Measurements from ENCODE around the gene ZNF212.

The ZNF212 gene

DNA sequence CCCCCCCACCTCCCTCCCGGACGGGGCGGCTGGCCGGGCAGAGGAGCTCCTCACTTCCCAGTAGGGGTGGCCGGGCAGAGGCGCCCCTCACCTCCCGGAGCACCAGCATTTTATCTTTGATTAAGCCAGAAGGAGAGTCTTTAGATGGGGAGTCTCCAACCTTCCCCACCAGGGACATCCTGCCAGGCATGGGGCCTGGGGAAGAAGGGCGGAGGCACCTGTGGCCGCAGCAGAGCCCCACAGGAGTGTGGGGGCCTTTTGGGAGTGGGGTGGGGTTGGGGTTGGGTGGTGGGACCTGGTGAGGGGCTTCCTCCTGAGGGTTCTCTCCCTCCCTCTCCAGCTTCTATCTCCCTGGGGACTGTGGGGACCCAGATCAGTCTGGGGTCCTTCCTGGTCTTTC lies 40.7 kb downstream of the ZNF212 start:
- TF ChIP-seq, protein P1, sequence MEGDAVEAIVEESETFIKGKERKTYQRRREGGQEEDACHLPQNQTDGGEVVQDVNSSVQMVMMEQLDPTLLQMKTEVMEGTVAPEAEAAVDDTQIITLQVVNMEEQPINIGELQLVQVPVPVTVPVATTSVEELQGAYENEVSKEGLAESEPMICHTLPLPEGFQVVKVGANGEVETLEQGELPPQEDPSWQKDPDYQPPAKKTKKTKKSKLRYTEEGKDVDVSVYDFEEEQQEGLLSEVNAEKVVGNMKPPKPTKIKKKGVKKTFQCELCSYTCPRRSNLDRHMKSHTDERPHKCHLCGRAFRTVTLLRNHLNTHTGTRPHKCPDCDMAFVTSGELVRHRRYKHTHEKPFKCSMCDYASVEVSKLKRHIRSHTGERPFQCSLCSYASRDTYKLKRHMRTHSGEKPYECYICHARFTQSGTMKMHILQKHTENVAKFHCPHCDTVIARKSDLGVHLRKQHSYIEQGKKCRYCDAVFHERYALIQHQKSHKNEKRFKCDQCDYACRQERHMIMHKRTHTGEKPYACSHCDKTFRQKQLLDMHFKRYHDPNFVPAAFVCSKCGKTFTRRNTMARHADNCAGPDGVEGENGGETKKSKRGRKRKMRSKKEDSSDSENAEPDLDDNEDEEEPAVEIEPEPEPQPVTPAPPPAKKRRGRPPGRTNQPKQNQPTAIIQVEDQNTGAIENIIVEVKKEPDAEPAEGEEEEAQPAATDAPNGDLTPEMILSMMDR (IDR thresholded peaks at IDR 0.05; ENCODE audit: extremely low read depth, insufficient read depth, missing control alignments): no peak
- in situ Hi-C loops (cut with MboI; ENCODE audit: low pct_unique_long_range_greater_than_20kb, low sequenced_read_pairs, unreplicated experiment): no loop called here
- DNase-seq (ENCODE audit: low spot score): no peak

DNA sequence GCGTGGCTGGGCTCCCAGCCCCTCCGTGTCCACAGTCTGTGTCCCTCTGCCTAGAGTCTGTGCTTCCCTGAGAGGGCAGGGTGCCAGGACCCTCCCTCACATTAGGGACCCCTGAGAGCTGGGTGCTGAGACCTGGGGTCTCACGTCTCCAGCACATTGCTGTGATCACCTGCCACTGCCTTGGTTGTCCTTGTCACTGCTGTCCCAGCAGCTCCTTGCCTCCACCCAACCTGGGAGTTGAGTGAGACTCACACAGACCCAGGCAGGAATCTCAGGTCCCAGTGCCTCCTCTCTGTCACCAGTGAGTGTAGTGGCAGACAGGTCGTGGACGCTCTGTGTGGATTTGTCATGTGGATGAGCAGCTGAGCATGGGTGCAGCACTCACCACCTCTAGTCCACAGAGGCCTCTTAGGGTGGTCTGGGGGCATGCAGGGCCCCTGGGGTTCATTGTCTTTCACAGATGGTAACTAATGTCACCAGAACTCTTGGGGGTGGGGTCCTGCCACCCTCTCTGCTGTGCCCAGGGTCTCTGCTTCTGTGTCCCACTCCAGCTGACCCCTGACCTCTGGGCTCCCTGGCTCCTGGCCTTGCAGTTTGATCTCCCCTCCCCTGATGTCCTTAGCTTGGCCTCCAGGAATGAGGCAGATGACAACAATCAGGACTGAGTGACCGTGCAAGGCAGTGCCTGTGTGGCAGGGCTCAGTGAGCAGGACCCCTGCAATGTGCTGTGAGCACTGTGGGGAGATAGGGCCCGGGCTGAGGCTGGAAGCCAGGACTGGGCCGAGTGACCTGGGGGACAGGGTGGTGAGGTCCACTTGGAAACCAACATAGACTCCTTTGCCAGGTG lies 41.4 kb downstream of the ZNF212 start:
- no peak for DNase-seq (ENCODE audit: low spot score)
- TF ChIP-seq, protein P1 (IDR thresholded peaks at IDR 0.05; ENCODE audit: extremely low read depth, insufficient read depth, missing control alignments): no peak
- in situ Hi-C loops (cut with MboI; ENCODE audit: low pct_unique_long_range_greater_than_20kb, low sequenced_read_pairs, unreplicated experiment): no loop called here

DNA sequence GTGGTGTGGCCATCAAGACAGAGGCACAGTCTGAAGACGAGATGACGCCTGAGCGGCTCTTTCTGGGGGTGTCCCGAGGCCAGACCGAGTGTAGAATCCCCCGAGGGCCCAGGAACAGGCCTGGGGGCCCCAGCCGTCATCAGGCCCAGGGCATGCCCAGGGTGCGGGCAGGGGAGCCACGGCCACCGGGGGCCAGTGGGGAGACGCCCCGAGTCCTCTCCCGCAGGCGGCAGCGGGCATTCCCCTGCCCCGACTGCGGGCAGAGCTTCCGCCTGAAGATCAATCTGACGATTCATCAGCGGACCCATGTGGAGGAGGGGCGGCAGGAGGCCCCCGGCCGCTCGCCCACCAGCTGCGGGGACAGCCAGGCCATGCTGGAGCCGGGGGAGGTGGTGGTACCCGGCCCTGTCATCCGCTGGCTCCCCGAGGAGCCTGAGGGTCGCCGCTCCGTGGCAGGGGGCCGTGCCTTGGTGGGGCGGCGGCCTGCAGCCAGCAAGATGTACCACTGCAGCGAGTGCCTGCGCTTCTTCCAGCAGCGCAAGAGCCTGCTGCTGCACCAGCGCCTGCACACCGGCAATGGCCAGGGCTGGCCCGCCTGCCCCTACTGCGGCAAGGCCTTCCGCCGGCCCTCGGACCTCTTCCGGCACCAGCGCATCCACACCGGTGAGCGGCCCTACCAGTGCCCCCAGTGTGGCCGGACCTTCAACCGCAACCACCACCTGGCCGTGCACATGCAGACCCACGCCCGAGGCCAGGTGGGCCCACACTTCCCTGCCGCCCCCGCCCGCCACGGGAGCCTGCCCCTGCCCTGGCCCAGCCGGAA lies 42.3 kb downstream of the ZNF212 start:
- in situ Hi-C loops (cut with MboI; ENCODE audit: low pct_unique_long_range_greater_than_20kb, low sequenced_read_pairs, unreplicated experiment): no loop called here
- DNase-seq (ENCODE audit: low spot score): no peak
- TF ChIP-seq, protein P1 (IDR thresholded peaks at IDR 0.05; ENCODE audit: extremely low read depth, insufficient read depth, missing control alignments): no peak

DNA sequence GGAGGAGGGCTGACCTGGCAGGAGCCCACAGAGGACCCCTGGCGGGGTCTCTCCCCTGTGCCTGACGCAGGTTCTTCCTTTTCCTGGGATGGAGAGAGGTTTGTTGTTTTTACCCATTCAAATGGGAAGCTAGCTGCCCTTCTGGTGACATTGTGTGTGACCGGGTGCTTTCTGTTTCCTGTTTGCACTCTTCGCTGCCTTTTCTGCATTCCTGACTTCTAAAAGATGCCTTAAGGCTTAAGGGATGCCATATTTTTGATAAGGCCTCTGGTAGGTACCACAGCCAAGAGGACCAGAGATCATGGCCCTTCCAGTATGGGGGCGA lies 42.8 kb downstream of the ZNF212 start:
- no peak for DNase-seq (ENCODE audit: low spot score)
- in situ Hi-C loops (cut with MboI; ENCODE audit: low pct_unique_long_range_greater_than_20kb, low sequenced_read_pairs, unreplicated experiment): no loop called here
- TF ChIP-seq, protein P1 (IDR thresholded peaks at IDR 0.05; ENCODE audit: extremely low read depth, insufficient read depth, missing control alignments): no peak

DNA sequence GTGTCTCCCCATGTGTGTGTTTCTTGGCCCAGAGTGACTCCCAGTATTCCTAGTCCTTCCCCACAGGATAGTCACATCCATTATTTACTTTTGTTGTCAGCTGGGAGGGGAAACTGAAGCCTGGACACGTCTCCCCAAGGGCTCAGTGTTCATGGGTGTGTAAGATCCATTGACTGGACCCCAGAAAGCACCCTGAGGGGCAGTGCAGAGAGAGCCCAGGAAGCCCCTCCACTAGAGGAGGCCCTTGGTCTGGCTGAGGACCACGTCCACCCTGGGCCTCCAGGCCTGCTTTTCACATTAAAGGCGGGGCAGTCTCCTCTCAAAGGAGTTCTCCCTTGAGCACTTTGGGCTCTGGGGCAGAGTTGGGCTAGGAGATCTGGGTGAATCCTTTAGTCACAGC lies 43.9 kb downstream of the ZNF212 start:
- in situ Hi-C loops (cut with MboI; ENCODE audit: low pct_unique_long_range_greater_than_20kb, low sequenced_read_pairs, unreplicated experiment): no loop called here
- no peak for DNase-seq (ENCODE audit: low spot score)
- TF ChIP-seq, protein P1 (IDR thresholded peaks at IDR 0.05; ENCODE audit: extremely low read depth, insufficient read depth, missing control alignments): no peak

DNA sequence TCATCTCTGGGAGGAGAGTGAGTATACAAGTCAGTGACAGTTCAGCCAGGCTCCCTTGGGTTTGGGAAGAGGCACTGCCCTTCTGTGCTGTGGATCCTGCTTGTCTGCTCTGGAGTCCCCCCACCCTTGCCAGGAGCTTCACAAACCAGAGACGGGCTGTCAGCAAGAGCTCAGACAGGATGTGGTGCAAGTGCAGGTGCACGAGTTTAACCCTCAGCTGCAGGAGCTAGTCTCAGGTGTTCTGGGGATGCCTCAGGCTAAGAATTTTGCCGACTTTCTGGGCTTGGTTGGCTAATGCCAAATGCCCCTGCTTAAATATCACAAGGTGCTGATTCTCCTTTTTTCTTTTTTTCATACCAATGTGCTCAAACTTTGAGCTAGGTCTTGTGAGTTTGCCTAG lies 44.9 kb downstream of the ZNF212 start:
- in situ Hi-C loops (cut with MboI; ENCODE audit: low pct_unique_long_range_greater_than_20kb, low sequenced_read_pairs, unreplicated experiment): no loop called here
- TF ChIP-seq, protein P1 (IDR thresholded peaks at IDR 0.05; ENCODE audit: extremely low read depth, insufficient read depth, missing control alignments): no peak
- no peak for DNase-seq (ENCODE audit: low spot score)

Measured in GM13977 (cell line).